ENCODE data around the gene ESCO1.
"Not testable (repeated sequence)": the region's sequence is repeated elsewhere in the genome, so short reads cannot be mapped to it uniquely, and the experiment has no call there.

The ESCO1 gene, protein sequence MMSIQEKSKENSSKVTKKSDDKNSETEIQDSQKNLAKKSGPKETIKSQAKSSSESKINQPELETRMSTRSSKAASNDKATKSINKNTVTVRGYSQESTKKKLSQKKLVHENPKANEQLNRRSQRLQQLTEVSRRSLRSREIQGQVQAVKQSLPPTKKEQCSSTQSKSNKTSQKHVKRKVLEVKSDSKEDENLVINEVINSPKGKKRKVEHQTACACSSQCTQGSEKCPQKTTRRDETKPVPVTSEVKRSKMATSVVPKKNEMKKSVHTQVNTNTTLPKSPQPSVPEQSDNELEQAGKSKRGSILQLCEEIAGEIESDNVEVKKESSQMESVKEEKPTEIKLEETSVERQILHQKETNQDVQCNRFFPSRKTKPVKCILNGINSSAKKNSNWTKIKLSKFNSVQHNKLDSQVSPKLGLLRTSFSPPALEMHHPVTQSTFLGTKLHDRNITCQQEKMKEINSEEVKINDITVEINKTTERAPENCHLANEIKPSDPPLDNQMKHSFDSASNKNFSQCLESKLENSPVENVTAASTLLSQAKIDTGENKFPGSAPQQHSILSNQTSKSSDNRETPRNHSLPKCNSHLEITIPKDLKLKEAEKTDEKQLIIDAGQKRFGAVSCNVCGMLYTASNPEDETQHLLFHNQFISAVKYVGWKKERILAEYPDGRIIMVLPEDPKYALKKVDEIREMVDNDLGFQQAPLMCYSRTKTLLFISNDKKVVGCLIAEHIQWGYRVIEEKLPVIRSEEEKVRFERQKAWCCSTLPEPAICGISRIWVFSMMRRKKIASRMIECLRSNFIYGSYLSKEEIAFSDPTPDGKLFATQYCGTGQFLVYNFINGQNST

DNA sequence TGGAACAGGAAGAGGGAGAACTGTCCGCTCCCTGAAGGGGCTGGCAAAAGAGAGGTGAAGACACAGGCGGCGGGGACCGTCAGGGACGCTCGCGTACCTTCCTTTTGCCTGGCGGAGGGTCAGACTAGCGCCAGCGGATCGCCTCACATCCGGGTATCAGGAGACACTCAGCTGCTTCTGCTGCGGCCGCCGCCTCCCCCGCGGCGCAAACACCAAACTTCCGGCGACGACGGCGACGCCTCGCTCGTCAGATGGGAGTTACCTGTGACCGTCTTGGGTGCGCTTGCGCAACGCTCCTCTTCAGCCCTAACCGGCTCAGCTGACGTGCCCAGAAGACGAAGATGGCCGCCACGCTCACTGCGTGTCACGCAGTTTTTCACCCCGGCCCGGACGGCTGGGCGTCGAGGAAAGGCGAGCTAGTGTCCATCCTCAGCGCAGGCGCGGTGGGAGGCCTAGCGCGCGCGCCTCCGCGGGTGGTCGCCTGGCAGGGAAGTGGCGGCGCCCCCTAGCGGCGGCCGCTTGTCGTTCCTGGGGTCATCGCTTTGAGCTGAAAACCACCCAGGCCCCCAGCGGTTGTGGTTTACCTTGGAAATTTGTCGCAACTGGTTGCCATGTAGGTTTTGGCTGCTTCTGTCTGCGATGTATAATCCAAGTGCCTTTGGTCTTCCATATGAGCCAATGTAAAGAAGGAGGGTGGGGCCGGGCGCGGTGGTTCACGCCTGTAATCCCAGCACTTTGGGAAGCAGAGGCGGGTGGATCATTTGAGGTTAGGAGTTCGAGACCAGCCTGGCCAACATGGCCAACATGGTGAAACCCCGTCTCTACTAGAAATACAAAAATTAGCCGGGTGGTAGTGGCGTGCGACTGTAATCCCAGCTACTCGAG, at the start of gene ESCO1:
ESCO1 (minus strand) TSS at position 179 of the 885 bp plus-strand sequence. CDS start 25,861 bp downstream, outside the sequence.
- peak; percentile 100 for DNase-seq

DNA sequence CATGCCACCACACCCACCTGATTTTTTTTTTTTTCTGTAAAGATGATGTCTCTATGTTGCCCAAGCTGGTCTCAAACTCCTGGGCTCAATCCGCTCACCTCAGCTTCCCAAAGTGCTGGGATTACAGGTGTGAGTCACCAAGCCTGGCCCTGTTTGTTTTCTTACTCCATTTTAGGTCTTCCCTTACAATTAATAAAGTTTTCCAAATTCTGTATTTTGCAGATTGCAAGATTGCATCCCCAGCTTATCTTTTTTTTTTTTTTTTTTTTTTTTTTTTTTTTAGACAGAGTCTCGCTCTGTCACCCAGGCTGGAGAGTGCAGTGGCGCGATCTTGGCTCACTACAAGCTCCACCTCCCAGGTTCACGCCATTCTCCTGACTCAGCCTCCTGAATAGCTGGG, 39.9 kb upstream of the ESCO1 start:
- DNase-seq = not testable (repeated sequence)

DNA sequence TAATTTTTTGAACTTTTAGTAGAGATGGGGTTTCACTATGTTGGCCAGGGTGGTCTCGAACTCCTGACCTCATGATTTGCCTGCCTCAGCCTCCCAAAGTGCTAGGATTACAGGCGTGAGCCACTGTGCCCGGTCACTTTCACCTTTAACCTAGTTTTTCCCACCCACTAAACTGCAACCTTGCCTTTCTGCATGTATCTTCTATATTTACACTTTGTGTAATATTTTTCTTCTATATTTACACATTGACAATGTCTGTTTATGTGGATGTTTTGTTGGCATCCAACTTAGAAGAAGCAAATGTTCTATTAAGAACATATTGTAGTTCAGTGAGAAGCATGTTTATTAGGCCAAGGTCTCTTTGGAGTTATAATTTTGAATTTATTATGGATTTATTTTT, 38.3 kb upstream of the ESCO1 start:
- DNase-seq = no peak

DNA sequence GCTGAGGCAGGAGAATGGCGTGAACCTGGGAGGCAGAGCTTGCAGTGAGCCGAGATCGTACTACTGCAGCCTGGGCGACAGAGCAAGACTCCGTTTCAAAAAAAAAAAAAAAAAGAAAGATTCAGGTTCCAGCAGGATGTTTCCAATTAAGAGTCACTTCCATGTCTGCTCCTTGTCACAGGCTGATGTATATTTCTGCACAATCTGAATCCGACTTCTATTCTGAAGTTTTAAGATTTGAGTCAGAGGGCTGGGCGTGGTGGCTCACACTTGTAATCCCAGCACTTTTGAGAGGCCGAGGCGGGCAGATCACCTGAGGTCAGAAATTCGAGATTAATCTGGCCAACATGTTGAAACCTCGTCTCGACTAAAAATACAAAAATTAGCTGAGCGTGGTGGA, 36.3 kb upstream of the ESCO1 start:
- no peak for DNase-seq

DNA sequence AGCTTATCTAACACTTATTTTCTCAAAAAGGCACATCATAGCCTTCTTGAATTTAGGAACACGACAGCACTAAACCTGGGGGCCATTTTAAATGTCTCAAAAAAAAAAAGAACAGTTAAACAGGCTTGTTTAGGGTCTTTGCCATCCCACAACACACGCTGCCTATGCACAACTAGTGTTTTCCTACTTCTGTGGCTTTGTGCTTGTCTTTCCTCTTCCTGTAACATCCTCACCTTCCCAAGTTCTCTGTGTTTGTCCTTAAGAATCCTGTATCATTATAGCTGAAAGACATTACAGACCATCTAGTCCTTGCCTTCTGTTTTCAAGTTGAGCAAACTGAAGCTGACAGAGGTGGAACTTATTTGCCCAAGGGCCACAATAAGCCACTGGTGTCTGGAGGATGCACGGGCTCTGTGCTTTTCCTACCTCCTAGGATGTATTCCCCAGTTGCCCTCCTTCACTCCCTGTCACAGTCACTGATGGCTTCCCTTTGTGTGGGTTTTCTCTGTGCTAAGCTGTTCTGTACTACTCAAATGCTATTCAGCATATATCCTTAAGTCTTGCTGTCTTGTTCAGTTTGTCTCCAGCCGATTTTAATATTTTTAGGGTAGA, 34.2 kb upstream of the ESCO1 start:
- no peak for DNase-seq

DNA sequence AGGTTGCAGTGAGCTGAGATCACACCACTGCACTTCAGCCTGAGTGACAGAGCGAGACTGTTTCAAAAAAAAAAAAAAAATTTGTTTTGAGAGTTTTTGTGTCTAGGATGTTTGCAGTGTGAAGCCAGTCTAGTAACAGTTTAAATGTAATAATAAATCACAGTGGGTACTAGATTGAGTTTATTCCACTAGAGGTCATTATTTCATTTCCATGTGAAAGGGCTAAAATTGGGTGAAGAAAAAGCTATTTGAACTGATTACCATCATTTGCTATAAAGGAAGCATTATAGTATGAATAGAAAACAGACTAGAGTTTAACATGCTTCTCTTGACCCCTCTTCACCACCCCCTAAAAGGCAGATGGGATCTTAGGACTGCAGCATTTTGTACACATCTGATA, 31.9 kb upstream of the ESCO1 start:
- no peak for DNase-seq

DNA sequence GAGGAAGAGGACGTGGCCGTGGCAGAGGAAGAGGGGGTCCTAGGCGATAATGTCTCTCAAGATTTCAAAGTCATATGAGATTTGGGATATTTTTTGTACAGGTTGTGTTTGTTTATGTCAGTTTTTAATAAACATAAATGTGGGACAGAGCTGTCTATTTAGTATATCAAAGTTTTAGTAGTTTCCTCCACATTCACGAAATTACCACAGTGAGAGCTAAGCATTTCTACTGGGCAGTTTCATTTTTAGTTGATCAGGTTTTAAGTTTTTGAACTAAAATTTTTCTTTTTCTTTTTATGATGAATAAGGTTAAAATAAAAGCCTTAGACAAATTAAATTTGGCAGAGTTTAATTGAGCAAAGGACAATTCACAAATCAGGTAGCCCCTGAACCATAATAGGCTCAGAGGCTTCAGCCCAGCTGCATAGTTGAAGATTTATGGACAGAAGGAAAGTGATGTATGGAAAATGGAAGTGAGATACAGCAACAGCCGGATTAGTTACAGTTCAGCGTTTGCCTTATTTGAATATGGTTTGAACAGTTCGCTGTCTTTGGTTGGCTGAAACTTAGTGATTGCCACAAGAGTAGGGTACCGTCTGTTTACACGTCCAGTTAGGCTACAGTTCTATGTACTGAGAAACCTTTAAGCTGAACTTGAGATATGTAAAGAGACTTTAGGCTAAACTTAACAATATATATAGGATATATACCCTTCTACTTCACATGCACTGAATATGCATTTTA, 28.8 kb upstream of the ESCO1 start:
- DNase-seq = no peak

DNA sequence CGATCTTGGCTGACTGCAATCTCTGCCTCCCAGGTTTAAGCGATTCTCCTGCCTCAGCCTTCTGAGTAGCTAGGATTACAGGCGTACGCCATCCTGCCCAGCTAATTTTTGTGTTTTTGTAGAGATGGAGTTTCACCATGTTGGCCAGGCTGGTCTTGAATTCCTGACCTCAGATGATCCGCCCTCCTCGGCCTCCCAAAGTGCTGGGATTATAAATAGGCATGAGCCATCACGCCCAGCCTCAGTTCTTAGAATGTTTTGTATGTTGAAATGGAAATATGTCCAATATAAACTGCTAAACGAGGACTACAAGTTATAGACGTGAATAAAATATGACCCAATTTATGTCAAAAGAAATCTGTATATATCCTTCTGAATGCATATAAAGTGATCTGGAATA, 21.1 kb upstream of the ESCO1 start:
- DNase-seq = not testable (repeated sequence)

DNA sequence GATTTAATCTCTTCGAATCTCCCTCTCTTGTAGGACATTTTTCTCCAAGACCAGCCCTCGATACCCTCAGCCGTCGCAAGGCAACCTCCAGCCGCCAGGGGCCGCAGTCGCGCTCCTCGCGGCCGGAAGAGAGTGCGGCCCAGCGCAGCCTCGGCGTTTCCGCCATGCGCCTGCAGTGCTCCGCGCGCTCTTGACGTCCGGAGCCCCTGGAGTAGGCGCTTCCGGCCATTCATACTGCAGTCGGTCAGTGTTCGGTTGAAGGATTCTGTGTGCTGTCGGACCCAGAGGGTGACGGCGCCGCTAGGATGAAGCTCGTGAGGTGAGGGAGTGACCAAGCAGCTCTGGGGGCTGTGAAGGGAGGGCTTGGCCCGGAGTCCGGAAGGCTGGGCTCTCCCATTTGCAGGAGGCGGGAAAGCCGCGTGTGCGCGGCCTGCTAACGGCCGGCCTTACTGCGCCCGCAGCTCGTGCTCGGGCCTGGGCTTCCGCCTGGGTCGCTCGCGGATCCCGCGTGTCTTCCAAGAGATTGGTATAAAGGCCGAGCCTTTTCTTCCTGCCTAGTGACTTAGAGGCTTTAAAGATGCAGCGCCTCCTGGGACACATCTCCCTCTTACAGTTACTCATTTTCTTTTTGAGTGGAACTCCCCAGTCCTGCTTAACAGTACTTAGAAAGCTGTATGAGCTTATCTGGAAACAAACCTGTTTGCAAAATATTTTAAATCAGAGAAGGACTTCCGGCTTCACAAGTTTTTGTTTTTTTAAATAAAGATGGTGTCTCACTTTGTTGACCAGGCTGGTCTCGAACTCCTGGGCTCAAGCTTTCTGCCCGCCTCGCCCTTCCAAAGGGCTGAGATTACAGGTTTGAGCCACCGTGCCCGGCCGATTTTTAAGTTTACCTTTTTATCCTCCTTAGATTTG, 11.9 kb upstream of the ESCO1 start, which contains the start of gene SNRPD1:
SNRPD1 (plus strand) TSS at position 190 of the 915 bp plus-strand sequence; CDS start at position 306, 116 bp downstream.
- peak; percentile 99 for DNase-seq

DNA sequence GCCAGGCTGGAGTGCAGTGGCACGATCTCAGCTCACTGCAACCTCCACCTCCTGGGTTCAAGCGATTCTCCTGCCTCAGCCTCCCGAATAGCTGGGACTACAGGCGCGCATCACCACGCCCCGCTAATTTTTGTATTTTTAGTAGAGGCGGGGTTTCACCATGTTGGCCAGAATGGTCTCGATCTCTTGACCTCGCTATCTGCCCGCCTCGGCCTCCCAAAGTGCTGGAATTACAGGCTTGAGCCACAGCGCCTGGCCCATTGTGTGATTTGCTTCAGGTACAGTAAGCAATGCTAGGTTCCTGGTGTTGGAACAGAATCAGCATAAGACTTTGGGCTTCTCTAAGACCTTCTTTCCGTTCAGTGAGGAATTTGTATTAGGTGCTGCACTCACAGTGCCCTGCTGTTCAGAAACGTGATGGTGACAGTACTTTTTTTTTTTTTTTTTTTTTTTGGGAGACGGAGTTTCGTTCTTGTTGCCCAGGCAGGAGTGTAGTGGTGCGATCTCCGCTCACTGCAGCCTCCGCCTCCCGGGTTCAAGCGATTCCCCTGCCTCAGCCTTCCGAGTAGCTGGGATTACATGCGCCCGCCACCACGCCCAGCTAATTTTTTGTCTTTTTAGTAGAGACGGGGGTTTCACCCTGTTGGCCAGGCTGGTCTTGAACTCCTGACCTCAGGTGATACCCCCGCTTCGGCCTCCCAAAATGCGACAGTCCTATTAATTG, 11.1 kb upstream of the ESCO1 start:
- peak; percentile 54 for DNase-seq

DNA sequence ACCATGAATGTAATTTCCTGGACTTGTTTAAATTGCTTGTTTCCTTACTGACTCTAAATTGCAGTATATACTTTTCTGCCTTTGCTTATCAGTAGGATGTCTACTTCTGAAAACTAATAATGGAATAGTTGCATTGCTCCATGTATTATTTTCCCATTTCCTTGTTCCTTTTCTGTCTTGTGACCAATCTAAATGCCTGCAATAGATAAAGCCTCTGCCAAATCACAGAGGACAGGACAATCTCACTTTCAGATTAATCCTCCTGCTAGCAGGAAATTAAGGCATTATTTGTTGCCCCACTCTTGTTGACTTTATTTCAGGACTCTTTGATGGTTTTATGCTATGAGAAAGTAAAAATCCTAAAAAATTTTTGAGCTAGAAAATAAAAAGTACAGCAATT, 4.7 kb upstream of the ESCO1 start:
- DNase-seq = no peak

DNA sequence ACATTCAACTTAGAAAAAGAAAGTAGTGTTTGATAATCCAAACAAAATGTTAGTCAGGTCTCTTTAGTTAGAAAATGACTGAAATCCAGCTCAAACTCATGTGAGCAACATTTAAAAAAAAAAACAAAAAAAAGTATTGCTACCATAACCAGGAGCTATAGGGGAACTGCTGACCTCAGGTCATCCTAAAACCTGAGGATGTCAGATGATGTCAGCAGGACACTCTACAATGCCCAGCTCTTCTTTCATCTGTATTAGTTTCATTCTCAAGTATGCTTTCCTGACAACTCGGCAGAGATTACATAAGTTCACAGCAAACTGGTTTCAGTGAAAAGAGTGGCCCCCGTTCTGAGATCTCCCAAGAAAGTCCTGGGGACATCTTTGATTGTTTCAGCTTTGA, 4.2 kb upstream of the ESCO1 start:
- DNase-seq = no peak

DNA sequence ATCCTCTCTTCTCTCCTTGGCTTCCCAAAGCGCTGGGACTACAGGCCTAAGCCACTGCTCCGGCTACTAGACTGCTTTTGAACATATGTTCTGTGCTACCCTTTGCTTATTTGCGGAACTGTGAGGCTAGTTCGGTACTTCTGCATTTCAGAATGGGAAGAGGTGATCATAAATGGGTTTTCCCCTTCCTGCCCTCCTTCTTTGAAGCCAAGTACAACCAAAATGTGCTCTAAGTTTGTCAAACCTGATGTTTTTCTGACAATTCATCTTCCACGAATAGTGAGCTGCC, 1.7 kb upstream of the ESCO1 start:
- DNase-seq = no peak

DNA sequence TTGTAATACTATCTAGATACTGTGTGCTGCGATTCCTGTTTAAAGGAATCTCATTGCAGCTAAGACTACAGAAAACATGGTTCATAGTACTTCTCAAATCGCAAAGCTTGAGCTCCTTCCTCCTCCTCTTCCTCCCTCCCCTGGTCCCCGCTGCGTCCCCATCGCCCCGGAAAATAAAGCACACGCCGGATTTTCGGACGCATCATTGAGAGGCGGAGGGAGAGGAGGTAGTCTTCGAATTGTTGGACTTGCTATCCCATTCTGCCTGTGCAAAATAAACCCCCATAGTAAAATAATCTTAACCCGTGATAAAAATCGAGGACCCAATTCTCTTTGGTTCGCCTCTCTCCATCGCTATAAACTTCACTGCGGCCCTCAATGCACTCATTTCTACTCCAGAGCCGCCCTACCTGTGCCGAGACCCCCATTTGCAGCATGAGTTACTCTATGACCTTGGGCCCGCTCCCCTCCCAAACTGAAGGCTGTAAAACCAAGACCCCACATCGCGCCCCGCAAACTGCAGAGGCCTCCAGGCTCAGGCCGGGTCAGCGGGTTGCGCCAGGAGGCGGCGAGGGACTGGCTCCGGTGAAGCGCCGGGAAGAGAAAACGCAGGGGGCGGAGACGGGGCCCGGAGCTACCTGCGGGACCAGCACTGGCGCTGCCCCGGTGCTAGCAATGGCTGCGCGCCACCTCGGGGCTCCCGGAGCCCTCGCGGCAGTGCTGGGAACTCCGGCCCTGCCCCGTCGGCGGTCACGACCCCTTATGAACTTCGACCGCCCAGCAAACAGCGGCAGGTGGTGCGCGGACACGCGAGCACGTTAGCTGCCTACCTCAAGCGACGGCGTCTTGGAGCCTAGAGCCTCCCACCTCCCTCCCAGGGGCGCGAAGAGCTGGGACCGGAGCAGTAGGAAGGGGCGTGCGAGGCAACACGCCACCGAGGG, 649 bp downstream of the ESCO1 start:
- peak; percentile 93 for DNase-seq

DNA sequence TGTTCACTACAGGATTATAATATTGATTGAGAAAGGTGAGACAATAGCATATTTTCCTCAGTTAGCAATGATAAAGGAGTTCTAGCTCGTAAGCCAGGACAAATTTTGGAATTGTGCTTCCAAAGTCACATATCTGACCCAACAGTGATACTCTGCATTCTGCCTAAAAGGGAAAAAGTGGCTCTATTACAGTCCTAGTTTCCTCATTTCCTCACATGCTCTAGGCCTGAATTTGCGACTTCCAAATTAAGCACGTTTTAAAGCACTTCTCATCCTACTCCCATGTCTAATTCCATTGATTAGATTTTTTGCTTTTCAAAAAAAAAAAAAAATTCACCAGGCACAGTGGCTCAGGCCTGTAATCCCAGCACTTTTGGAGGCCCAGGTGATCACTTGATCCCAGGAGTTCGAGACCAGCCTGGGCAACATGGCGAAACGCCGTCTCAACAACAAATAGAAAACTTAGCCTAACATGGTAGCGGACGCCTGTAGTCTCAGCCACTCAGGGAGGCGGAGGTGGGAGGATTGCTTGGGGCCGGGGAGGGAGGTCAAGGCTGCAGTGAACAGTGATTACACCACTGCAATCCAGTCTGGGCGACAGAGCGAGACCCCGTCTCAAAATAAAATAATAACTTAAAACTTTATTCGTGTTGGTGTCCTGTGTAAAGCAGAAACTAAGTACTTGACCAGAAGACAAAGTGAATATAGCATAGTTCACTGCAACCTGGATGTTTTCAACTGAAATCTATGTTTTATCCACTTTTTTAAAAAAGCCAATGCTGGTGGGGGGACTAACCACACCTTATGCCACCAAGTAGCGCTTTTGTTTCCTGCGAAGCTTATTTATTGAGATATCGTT, 1.5 kb downstream of the ESCO1 start:
- peak; percentile 73 for DNase-seq

DNA sequence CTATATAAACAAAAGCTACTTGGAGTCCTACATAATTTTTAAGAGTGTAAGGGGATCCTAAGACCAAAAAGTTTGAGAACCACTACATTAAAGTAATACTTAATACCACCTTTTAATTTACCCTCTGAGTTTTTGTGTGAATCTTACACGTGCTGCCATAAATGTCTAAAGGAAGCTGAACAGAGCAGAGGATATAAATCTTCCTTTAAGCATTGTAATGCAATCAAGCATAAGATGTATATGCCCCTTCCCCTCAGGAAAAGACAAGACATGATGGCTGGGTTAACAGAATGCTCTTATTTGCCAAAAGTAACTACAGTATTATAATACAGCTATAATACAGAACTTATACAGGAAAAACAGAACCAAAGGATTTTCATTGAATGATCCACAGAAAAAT, 2.9 kb downstream of the ESCO1 start:
- peak; percentile 35 for DNase-seq

DNA sequence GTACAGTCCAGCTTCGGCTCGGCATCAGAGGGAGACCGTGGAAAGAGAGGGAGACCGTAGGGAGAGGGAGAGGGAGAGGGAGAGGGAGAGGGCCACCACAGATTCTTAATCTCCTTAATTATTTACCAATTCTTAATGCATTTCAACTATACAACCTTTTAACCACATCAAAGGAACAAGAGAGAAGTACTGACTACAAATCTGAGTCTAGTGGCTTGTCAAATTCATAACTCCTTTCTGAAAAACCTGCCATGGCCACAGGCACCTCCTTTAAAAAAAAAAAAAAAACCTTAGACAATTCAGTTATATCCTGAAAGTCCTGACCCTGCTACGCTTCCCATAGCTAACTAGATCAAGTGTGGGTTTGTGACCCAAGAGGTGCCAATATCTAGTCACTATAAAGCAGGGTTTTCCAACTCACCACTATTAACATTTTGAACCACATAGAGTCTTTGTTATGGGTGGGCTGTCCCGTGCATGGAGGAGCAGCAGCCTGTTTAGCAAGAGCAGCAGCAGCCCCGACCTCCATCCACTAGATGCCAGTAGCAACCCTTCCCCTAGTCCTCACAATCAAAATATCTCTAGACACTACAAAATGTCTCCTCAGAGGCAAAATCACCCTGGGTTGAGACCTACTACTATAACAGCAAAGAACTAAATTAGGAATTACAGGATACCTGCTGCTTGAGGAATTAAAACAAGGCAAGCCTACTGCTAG, 6.8 kb downstream of the ESCO1 start:
- DNase-seq = no peak
